B cell (primary cell): Measurements from ENCODE around the gene LAMA3. TPM values are rescaled to one million over a fixed set of nuclear protein-coding genes. Genes with fewer than 3 reads are reported as not detected.

Experiments
- ATAC-seq: fragments of 200-7000 bp; cut with Tn5 transposase; one replicate; pipeline ENCODE4 v1.10.0; 2021; ENCODE audit warnings: low read depth, mild to moderate bottlenecking, moderate number of reproducible peaks, moderate library complexity
- CTCF ChIA-PET: fragments of 350-600 bp; sonication (Branson Sonifier 250); formaldehyde crosslinking; loops from one replicate; lab custom pipeline; 2021; ENCODE audit warnings: antibody characterized with exemption, inconsistent platforms; lab: Charles Lee
- POLR2A ChIA-PET: fragments of 350-600 bp; sonication (Branson Sonifier 250); formaldehyde crosslinking; loops from one replicate; lab custom pipeline; 2021; ENCODE audit warnings: antibody characterized with exemption; lab: Charles Lee
- DNase-seq: peaks from one replicate; pipeline ENCODE4 v3.0.0; 2013
- H2AFZ ChIP-seq: 2 replicates; pipeline ENCODE4 v1.6.1; 2012; ENCODE audit warnings: mild to moderate bottlenecking, low read depth, low read length; ENCODE audit not compliant: insufficient read depth, poor library complexity, severe bottlenecking
- H3K27ac ChIP-seq, 2 donors: 1 replicate in 1 of 2; 2 replicates in 1 of 2; pipeline ENCODE4 v1.5.1; 2012 to 2013; ENCODE audit warnings: low read length in 2 of 2, mild to moderate bottlenecking in 2 of 2, moderate library complexity in 1 of 2
- H3K27me3 ChIP-seq, 4 experiments: fragments of 200-600 bp in 1 of 4; sonication (generic) in 1 of 4; replicated peaks in 1 of 4; 1 replicate in 2 of 4; 2 replicates in 2 of 4; pipeline versions ENCODE4 v1.6.1 to v1.7.0; 2013 to 2016; ENCODE audit warnings: low read length in 3 of 4, mild to moderate bottlenecking in 2 of 4, mixed read lengths in 1 of 4, moderate library complexity in 1 of 4; ENCODE audit not compliant: insufficient read depth in 4 of 4, control insufficient read depth in 3 of 4; ENCODE audit errors: control extremely low read depth in 1 of 4
- H3K36me3 ChIP-seq, 2 experiments: replicated peaks in 1 of 2; 1 replicate in 1 of 2; 2 replicates in 1 of 2; pipeline versions ENCODE4 v1.6.1 to v1.7.1; 2013; ENCODE audit warnings: low read length in 1 of 2; ENCODE audit not compliant: insufficient read depth in 2 of 2, control insufficient read depth in 1 of 2; ENCODE audit errors: control extremely low read depth in 1 of 2, extremely low read depth in 1 of 2
- H3K4me1 ChIP-seq, 2 donors: fragments of 200-600 bp in 1 of 2; sonication (generic) in 1 of 2; 1 replicate in 1 of 2; 2 replicates in 1 of 2; pipeline versions ENCODE4 v1.5.1 to v1.6.1; 2013 to 2017; ENCODE audit warnings: low read length in 2 of 2; ENCODE audit not compliant: control insufficient read depth in 2 of 2, insufficient read depth in 2 of 2
- H3K4me2 ChIP-seq: replicated peaks from 2 replicates; pipeline ENCODE3; 2012; ENCODE audit warnings: mild to moderate bottlenecking, low read depth, low read length; ENCODE audit not compliant: poor library complexity, severe bottlenecking
- H3K4me3 ChIP-seq, 5 experiments: fragments of 200-600 bp in 1 of 5; sonication (generic) in 1 of 5; 1 replicate in 3 of 5; 2 replicates in 2 of 5; pipeline versions ENCODE4 v1.5.1 to v1.7.0; 2011 to 2016; ENCODE audit warnings: low read length in 4 of 5, mild to moderate bottlenecking in 4 of 5, low read depth in 2 of 5, control low read depth in 1 of 5, moderate library complexity in 1 of 5; ENCODE audit not compliant: insufficient read depth in 1 of 5; ENCODE audit errors: control extremely low read depth in 1 of 5, extremely low read depth in 1 of 5
- H3K79me2 ChIP-seq: fragments of 200-600 bp; sonication (generic); one replicate; pipeline ENCODE4 v1.6.0; 2016; ENCODE audit warnings: low read length; ENCODE audit not compliant: control insufficient read depth, insufficient read depth
- H3K9ac ChIP-seq: fragments of 200-600 bp; sonication (generic); 2 replicates; pipeline ENCODE4 v1.6.1; 2017; ENCODE audit warnings: mild to moderate bottlenecking, low read length, moderate library complexity
- H3K9me3 ChIP-seq, 3 donors: one replicate each; pipeline versions ENCODE4 v1.6.1 to v1.7.1; 2013; ENCODE audit warnings: low read length in 2 of 3; ENCODE audit not compliant: control insufficient read depth in 2 of 3, insufficient read depth in 1 of 3; ENCODE audit errors: control extremely low read depth in 1 of 3
- H4K20me1 ChIP-seq: 2 replicates; pipeline ENCODE4 v1.6.0; 2012; ENCODE audit warnings: mild to moderate bottlenecking, low read length; ENCODE audit not compliant: insufficient read depth, control insufficient read depth, poor library complexity, severe bottlenecking
- H3K27ac Mint-ChIP-seq: one replicate; pipeline ENCODE4 v1.8.0; 2021; ENCODE audit warnings: mixed read lengths
- H3K27me3 Mint-ChIP-seq: one replicate; pipeline ENCODE4 v1.8.0; 2021; ENCODE audit warnings: mixed read lengths
- H3K4me1 Mint-ChIP-seq: one replicate; pipeline ENCODE4 v1.8.0; 2021; ENCODE audit warnings: mixed read lengths
- H3K4me3 Mint-ChIP-seq: one replicate; pipeline ENCODE4 v1.8.0; 2021; ENCODE audit warnings: mixed read lengths
- H3K9me3 Mint-ChIP-seq: one replicate; pipeline ENCODE4 v1.8.0; 2022; ENCODE audit warnings: mixed read lengths; ENCODE audit not compliant: insufficient read depth
- CTCF ChIP-seq: fragments of 200-600 bp; IDR thresholded peaks from one replicate; pipeline ENCODE4 v1.8.0; 2022; ENCODE audit warnings: antibody characterized with exemption, mild to moderate bottlenecking
- EZH2 ChIP-seq: IDR thresholded peaks from 2 replicates; pipeline ENCODE4 v1.6.1; 2012; ENCODE audit warnings: borderline replicate concordance, low read depth, mild to moderate bottlenecking, moderate library complexity, low read length; ENCODE audit not compliant: insufficient read depth, poor library complexity, severe bottlenecking
- WGBS: methylation state at CpG from one replicate; pipeline ENCODE4 v1.1.5; 2013; ENCODE audit warnings: missing lambda C conversion rate; ENCODE audit not compliant: insufficient coverage; 5-methylcytosine and 5-hydroxymethylcytosine counted together
- intact Hi-C: fragments of 100-400 bp; cut with micrococcal nuclease; formaldehyde crosslinking; loops from one replicate; pipeline ENCODE4 v1.10.0; 2022
- polyA plus RNA-seq: library from polyadenylated mRNA; depleted of rRNA; stranded (reverse); fragments of >200 nt; gene quantifications from 2 replicates; pipeline ENCODE4 v1.2.3, GENCODE V29; 2012
- total RNA-seq, 2 donors: library from RNA; stranded (reverse); fragments of 120-200 nt in 1 of 2; gene quantifications; 1 replicate in 1 of 2; 2 replicates in 1 of 2; pipeline versions ENCODE4 v1.2.3 to v1.2.4, GENCODE V29; 2013 to 2022

The LAMA3 gene
- total and polyA plus RNA-seq, 2 donors (not counting 1 experiment from before 2014, with no cell fraction given), result 0.03 to 0.32 TPM

DNA sequence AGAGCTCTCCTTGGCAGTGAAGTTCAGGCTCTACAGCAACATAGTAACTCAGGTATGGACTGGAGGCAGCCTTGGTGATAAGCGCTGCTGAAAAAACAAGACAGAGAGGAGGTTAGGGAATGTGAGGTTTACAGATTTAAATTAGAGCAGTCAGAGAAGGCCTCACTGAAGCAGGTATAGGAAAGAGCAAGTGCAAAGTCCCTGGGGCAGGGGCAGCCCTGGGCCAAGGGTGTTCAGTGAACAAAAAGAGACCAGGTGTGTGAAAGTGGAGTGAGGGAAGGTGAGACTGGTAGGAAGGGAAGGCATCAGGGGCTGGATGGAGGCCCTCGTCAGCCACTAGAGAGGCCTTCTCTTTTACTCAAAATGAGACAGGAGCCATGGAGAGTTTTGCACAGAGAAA lies 89.6 kb downstream of the LAMA3 start:
- Histone ChIP-seq H2AFZ (no peak overlapping the region), H3K4me1 (no peaks in the 10 kb centered on the region), H4K20me1 (no peaks in the 10 kb centered on the region), H3K4me3 (no peak overlapping the region), H3K9ac (no peak overlapping the region), H3K9me3 (no peaks in the 10 kb centered on the region), H3K79me2 (no peaks in the 10 kb centered on the region), H3K4me2 (no peak overlapping the region), H3K27ac (no peak overlapping the region), H3K27me3 (peaks cover 0 to 6% (median 0%) of the 10 kb centered on the region in 4 experiments), H3K36me3 (no peaks in the 10 kb centered on the region)
- H3K27ac Mint-ChIP-seq, result no peak overlapping the region
- H3K9me3 Mint-ChIP-seq, result no peaks in the 10 kb centered on the region
- ChIA-PET POLR2A (no interaction called here), CTCF (no interaction called here)
- peaks cover 27% of the 10 kb centered on the region for H3K27me3 Mint-ChIP-seq
- WGBS, result 100% methylated on average over 1 of the region's 2 CpGs
- H3K4me1 Mint-ChIP-seq, result no peaks in the 10 kb centered on the region
- ATAC-seq (no peak), DNase-seq (no peak)
- TF ChIP-seq CTCF (no peak), EZH2 (no peak)
- H3K4me3 Mint-ChIP-seq, result no peak overlapping the region
- intact Hi-C loops, result no loop called here

DNA sequence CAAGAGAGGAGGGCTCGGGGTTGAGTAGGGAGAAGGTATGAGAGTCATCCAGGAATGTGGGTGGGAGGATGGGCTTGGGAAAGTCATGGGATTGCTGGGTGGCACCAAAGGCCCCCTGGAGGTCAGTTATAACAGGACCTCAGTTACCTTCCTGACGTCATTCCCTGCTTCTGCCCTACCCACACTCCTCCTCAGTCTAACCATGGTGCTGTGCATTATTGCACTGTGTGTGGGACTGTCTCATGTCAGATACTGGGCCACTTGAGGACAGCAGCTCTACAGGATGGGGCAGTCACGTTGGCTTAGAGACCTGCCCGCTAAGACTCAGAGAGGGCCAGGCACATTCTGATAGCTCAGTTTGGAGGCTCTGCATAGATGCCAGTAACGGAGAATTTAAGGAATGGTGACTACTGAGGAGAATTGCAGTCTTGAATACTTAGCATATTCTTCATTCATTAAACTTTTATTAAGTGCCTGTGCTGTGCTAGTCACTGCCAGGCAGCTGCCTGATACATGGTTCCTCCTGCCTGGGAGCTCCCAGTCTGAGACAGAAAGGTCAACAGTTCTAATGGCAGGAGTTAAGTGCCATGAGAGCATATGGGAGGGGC lies 90.5 kb downstream of the LAMA3 start:
- Mint-ChIP-seq H3K4me1 (no peaks in the 10 kb centered on the region), H3K4me3 (no peak overlapping the region), H3K9me3 (no peaks in the 10 kb centered on the region), H3K27ac (no peak overlapping the region), H3K27me3 (peaks cover 30% of the 10 kb centered on the region)
- Histone ChIP-seq H3K9me3 (no peaks in the 10 kb centered on the region), H3K4me3 (no peak overlapping the region), H3K79me2 (no peaks in the 10 kb centered on the region), H3K4me1 (no peaks in the 10 kb centered on the region), H3K36me3 (no peaks in the 10 kb centered on the region), H2AFZ (no peak overlapping the region), H3K27ac (no peak overlapping the region), H3K27me3 (peaks cover 0 to 13% (median 2%) of the 10 kb centered on the region in 4 experiments), H3K4me2 (no peak overlapping the region), H3K9ac (no peak overlapping the region), H4K20me1 (no peaks in the 10 kb centered on the region)
- DNase-seq (no peak), ATAC-seq (no peak)
- ChIA-PET POLR2A (no interaction called here), CTCF (interaction anchor here (0.7 kb wide), 1 partner anchor 383 kb away, joined by 3 read pairs; no protein-coding TSS in a partner anchor)
- intact Hi-C loops, result no loop called here
- WGBS, result 85% methylated on average over 2 of the region's 5 CpGs
- TF ChIP-seq CTCF, result no peak
- TF ChIP-seq EZH2, result no peak
